ENCODE results near the gene CCDC87.

DNA sequence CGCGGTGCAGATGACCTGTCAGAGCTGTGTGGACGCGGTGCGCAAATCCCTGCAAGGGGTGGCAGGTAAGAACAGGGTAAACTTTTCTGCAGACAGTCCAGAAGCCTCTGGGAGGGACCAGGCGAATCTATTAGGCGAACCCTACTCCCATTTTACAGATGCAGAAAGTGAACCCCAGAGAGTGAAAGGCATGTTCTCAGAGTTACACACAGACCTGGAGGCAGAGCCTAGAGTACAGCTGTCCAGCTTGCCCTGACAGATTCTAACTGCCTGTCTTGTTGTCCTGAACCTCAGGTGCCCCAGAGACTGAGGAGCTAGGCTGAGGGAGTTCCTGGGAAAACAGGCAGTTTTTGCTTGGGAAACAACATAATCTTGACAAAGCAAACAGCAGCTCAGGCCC, 787 bp upstream of the CCDC87 start:
- TF ChIP-seq CTCF (IDR thresholded peaks at IDR 0.05), result no peak
- TF ChIP-seq POLR2A (IDR thresholded peaks at IDR 0.05), result no peak
- no peak for TF ChIP-seq POLR2AphosphoS5 (IDR thresholded peaks at IDR 0.05)
- TF ChIP-seq EP300 (IDR thresholded peaks at IDR 0.05), result no peak

Data from sigmoid colon (tissue), 4 donors.